ENCODE data around the gene FOXRED2. TPM values are rescaled to one million over a fixed set of nuclear protein-coding genes. Genes with fewer than 3 reads are reported as not detected.

FOXRED2 gene
- total RNA-seq, 2 donors from 2014 or later: 3.6 to 14.3 TPM

DNA sequence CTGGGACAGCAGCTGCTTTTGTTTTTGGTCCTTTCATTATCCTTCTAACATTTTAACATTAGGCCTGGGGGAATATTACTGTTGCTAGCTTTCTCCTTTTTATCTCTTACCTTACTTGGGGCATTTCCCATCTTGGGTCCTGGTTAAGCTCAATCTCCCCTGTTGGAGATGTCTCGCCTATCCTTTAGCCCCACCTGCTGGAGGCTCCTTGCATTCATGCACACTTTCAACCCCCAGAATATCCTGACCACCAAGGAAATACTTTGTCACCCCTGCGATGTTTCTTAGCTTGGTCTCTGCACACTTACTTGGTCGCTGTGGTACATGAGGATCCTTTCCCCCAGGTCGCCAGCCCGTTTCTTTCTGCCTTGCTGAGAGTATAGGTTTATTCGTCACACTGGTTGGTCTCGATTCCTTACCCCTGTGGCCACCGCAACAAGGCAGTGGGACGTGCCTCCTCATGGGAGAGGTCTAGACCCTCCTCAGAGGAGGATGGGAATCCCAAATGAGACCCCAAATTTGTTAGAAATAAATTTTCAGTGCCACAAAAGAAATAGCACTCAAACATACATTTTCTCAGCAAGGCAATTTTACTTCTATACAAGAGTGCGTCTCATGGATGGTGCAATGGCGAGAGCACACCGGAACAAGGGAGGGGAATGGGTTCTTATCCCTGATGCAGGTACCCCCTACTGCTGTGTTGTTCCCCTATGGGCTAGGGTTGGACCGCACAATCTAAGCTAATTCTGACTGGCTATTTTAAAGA, 20.0 kb downstream of the FOXRED2 start:
- TF ChIP-seq, protein P1, sequence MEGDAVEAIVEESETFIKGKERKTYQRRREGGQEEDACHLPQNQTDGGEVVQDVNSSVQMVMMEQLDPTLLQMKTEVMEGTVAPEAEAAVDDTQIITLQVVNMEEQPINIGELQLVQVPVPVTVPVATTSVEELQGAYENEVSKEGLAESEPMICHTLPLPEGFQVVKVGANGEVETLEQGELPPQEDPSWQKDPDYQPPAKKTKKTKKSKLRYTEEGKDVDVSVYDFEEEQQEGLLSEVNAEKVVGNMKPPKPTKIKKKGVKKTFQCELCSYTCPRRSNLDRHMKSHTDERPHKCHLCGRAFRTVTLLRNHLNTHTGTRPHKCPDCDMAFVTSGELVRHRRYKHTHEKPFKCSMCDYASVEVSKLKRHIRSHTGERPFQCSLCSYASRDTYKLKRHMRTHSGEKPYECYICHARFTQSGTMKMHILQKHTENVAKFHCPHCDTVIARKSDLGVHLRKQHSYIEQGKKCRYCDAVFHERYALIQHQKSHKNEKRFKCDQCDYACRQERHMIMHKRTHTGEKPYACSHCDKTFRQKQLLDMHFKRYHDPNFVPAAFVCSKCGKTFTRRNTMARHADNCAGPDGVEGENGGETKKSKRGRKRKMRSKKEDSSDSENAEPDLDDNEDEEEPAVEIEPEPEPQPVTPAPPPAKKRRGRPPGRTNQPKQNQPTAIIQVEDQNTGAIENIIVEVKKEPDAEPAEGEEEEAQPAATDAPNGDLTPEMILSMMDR (IDR thresholded peaks at IDR 0.05): peak; percentile 51
- intact Hi-C loops (cut with DNase I): loop anchor here (10.0 kb wide), 1 partner anchor 292 kb away; no protein-coding TSS in a partner anchor
- Histone ChIP-seq H3K36me3 (no peaks in the 10 kb centered on the region), H3K27me3 (no peaks in the 10 kb centered on the region), H3K4me3 (no peak overlapping the region), H3K27ac (no peak overlapping the region), H3K9me3 (no peaks in the 10 kb centered on the region), H3K9ac (ENCODE audit: low read depth in 2 of 2, low read length in 2 of 2) (no peak overlapping the region), H3K4me1 (peaks cover 4% of the 10 kb centered on the region)
- peak; percentile 64 for DNase-seq

DNA sequence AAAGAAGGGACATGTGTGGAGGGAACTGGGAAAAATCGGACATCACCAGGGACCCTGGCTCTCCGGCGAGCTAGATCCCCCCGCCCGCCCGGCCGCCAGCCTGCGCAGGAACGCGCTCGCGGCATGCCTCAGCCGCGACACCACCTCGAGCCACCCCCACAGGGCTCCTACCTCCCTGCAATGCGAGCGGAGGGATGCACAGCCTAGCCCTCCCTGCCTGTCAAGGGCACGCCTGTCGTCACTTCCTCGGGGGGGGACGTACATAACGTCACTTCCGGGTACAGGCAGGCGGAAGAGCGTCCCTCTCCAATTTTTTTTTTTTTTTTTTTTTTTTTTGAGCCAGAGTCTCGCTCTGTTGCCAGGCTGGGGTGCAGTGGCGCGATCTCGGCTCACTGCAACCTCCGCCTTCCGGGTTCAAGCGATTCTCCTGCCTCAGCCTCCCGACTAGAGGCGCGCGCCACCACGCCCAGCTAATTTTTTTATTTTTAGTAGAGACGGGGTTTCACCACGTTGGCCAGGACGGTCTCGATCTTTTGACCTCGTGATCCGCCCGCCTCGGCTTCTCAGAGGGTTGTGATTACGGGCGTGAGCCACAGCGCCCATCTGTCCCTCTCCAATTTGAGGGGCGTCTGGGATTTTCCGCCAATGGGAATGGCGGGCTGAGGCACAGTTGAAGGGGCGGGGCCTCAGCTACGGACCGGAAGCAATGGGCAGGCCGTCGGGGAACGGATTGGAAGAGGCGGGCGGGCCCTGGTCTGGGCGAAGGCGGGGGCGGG, 25.3 kb downstream of the FOXRED2 start, which contains the start of gene TXN2:
TSS of gene TXN2 (minus strand) at position 248 of the 776 bp plus-strand sequence. CDS start 803 bp downstream, outside the sequence.
- Histone ChIP-seq H3K4me1 (peaks cover 10% of the 10 kb centered on the region), H3K4me3 (peak within 1 kb of the TSS; percentile 70), H3K9me3 (no peaks in the 10 kb centered on the region), H3K9ac (ENCODE audit: low read depth in 2 of 2, low read length in 2 of 2) (peak within 1 kb of the TSS; percentile 75 to 80), H3K27me3 (no peaks in the 10 kb centered on the region), H3K36me3 (peaks cover 5% of the 10 kb centered on the region), H3K27ac (peak within 1 kb of the TSS; percentile 99)
- DNase-seq: peak; percentile 97
- intact Hi-C loops (cut with DNase I): loop anchor here (10.0 kb wide), 1 partner anchor 287 kb away; no protein-coding TSS in a partner anchor
- TF ChIP-seq, protein P1 (IDR thresholded peaks at IDR 0.05): no peak

DNA sequence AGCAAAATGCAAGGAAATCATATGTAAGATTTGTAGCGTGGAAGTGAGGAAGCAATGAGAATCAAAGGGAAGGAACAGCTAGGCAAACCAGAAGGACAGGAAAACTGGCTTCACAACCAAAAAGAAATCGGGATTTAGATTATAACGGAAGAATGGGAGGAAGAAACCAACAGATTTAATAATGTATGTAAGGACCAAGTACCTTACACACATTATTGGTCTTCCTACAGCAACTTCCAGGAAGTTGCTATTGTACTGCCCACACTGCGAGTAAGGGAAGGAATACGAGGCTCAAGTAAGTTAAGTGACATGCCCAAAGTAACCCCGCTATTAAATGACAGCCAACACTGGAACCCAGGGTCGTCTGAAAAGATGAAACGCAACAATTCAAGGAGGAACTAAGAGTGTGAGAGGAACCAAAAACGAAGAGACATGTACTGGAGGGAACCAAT, 25.9 kb downstream of the FOXRED2 start:
- H3K27me3 ChIP-seq: no peaks in the 10 kb centered on the region
- H3K27ac ChIP-seq: peak overlapping the region; percentile 99
- no peaks in the 10 kb centered on the region for H3K9me3 ChIP-seq
- peak overlapping the region; percentile 70 for H3K4me3 ChIP-seq
- TF ChIP-seq, protein P1 (IDR thresholded peaks at IDR 0.05): no peak
- intact Hi-C loops (cut with DNase I): loop anchor here (10.0 kb wide), 1 partner anchor 286 kb away; no protein-coding TSS in a partner anchor
- H3K9ac ChIP-seq (ENCODE audit: low read depth in 2 of 2, low read length in 2 of 2): peak overlapping the region; percentile 75 to 80
- peaks cover 11% of the 10 kb centered on the region for H3K36me3 ChIP-seq
- H3K4me1 ChIP-seq: peaks cover 10% of the 10 kb centered on the region
- no peak for DNase-seq

DNA sequence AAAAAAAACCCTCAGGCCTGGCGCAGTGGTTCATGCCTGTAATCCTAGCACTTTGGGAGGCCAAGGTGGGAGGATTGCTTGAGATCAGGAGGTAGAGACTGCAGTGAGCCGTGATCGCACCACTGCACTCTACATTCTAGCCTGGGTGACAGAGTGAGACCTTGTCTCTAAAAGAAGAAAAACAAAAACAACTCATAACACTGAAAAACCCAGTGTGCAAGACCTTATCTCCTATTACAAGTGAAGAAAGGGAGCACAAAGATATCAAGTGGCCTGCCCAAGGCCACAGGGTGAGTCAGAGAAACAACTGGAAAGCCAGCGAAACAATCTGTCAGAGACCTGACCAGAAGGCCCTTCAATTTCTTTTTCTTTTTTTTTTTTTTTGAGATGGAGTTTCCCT, 27.9 kb downstream of the FOXRED2 start:
- TF ChIP-seq, protein P1 (IDR thresholded peaks at IDR 0.05): no peak
- peaks cover 10% of the 10 kb centered on the region for H3K4me1 ChIP-seq
- H3K27ac ChIP-seq: no peak overlapping the region
- no peak for DNase-seq
- H3K9me3 ChIP-seq: no peaks in the 10 kb centered on the region
- H3K27me3 ChIP-seq: no peaks in the 10 kb centered on the region
- H3K36me3 ChIP-seq: peaks cover 16% of the 10 kb centered on the region
- intact Hi-C loops (cut with DNase I): no loop called here
- no peak overlapping the region for H3K9ac ChIP-seq (ENCODE audit: low read depth in 2 of 2, low read length in 2 of 2)
- no peak overlapping the region for H3K4me3 ChIP-seq

DNA sequence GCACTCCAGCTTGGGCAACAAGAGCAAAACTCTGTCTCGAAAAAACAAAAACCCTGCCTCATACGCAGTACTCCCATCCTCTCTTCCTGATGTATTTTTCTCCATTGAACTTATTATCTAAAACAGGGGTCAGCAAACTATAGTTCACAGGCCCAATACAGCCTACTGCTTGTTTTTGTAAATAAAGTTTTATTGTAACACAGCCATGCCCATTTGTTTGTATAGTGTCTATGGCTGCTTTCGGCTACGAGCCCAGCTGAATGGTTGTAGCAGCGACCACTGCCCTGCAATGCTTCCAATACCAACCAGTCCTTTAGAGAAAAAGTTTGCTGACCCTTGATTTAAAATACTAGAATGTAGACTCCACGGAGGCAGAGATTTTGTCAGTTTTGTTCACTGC, 31.5 kb downstream of the FOXRED2 start:
- H3K36me3 ChIP-seq: peaks cover 16% of the 10 kb centered on the region

More for the DNA sequence above, 31.5 kb downstream of the FOXRED2 start:
- Histone ChIP-seq H3K4me1 (peaks cover 1% of the 10 kb centered on the region), H3K9me3 (no peaks in the 10 kb centered on the region), H3K27ac (no peak overlapping the region), H3K4me3 (no peak overlapping the region), H3K27me3 (no peaks in the 10 kb centered on the region), H3K9ac (ENCODE audit: low read depth in 2 of 2, low read length in 2 of 2) (no peak overlapping the region)
- TF ChIP-seq, protein P1 (IDR thresholded peaks at IDR 0.05): no peak
- intact Hi-C loops (cut with DNase I): no loop called here
- DNase-seq: no peak
